H9 (cell line): ENCODE data around the gene KANSL1. TPM values are rescaled to one million over a fixed set of nuclear protein-coding genes. Genes with fewer than 3 reads are reported as not detected.

Experiments used
- DNase-seq: peaks from one replicate; pipeline ENCODE4 v3.0.0-alpha.2; 2017
- H2AFZ ChIP-seq: one replicate; pipeline ENCODE4 v1.6.1; 2013; ENCODE audit warnings: mild to moderate bottlenecking, low read length, control low read depth, moderate library complexity
- H2AK5ac ChIP-seq: 2 replicates; pipeline ENCODE4 v1.6.1; 2013; ENCODE audit warnings: low read length, control low read depth, mixed read lengths; ENCODE audit not compliant: insufficient read length
- H2BK120ac ChIP-seq: one replicate; pipeline ENCODE4 v1.6.1; 2013; ENCODE audit warnings: low read depth, mild to moderate bottlenecking, low read length, control low read depth, inconsistent platforms; ENCODE audit not compliant: poor library complexity, severe bottlenecking
- H2BK12ac ChIP-seq: 2 replicates; pipeline ENCODE4 v1.6.1; 2013; ENCODE audit warnings: low read length, control low read depth, mixed read lengths, low read depth; ENCODE audit not compliant: insufficient read length
- H2BK15ac ChIP-seq: 2 replicates; pipeline ENCODE4 v1.6.1; 2013; ENCODE audit warnings: low read depth, low read length, control low read depth
- H2BK20ac ChIP-seq: one replicate; pipeline ENCODE4 v1.6.1; 2013; ENCODE audit warnings: low read depth, mild to moderate bottlenecking, low read length, control low read depth, inconsistent platforms; ENCODE audit not compliant: poor library complexity, severe bottlenecking
- H2BK5ac ChIP-seq: 2 replicates; pipeline ENCODE4 v1.6.1; 2013; ENCODE audit warnings: low read length, control low read depth, mixed read lengths; ENCODE audit not compliant: insufficient read length
- H3K14ac ChIP-seq: 2 replicates; pipeline ENCODE4 v1.6.1; 2013; ENCODE audit warnings: low read length, control low read depth; ENCODE audit not compliant: insufficient read depth
- H3K18ac ChIP-seq: 2 replicates; pipeline ENCODE4 v1.6.1; 2013; ENCODE audit warnings: low read depth, mild to moderate bottlenecking, mixed read lengths, low read length, control low read depth; ENCODE audit not compliant: insufficient read length
- H3K23ac ChIP-seq: 2 replicates; pipeline ENCODE4 v1.6.1; 2013; ENCODE audit warnings: low read length, control low read depth, mixed read lengths, low read depth; ENCODE audit not compliant: insufficient read length
- H3K23me2 ChIP-seq: 2 replicates; pipeline ENCODE4 v1.6.1; 2013; ENCODE audit warnings: low read depth, mild to moderate bottlenecking, mixed read lengths, low read length, control low read depth; ENCODE audit not compliant: insufficient read length, poor library complexity, severe bottlenecking
- H3K27ac ChIP-seq: 2 replicates; pipeline ENCODE4 v1.5.1; 2013; ENCODE audit warnings: low read length, control low read depth, mixed read lengths, low read depth; ENCODE audit not compliant: insufficient read length
- H3K27me3 ChIP-seq: 2 replicates; pipeline ENCODE4 v1.6.1; 2013; ENCODE audit warnings: low read length, control low read depth, inconsistent platforms; ENCODE audit not compliant: insufficient read depth
- H3K4ac ChIP-seq: 2 replicates; pipeline ENCODE4 v1.6.1; 2013; ENCODE audit warnings: low read depth, mild to moderate bottlenecking, control low read depth, inconsistent platforms, low read length, moderate library complexity
- H3K4me1 ChIP-seq: 2 replicates; pipeline ENCODE4 v1.6.1; 2013; ENCODE audit warnings: low read length, control low read depth, inconsistent platforms; ENCODE audit not compliant: insufficient read depth
- H3K4me2 ChIP-seq: 2 replicates; pipeline ENCODE4 v1.6.1; 2013; ENCODE audit warnings: low read length, control low read depth, mixed read lengths; ENCODE audit not compliant: insufficient read length, insufficient read depth
- H3K56ac ChIP-seq: 2 replicates; pipeline ENCODE4 v1.6.1; 2013; ENCODE audit warnings: low read depth, mild to moderate bottlenecking, mixed read lengths, low read length, control low read depth; ENCODE audit not compliant: insufficient read length
- H3K79me1 ChIP-seq: 2 replicates; pipeline ENCODE4 v1.6.1; 2013; ENCODE audit warnings: low read depth, mild to moderate bottlenecking, moderate library complexity, low read length, control low read depth, inconsistent platforms; ENCODE audit not compliant: insufficient read depth, poor library complexity, severe bottlenecking
- H3K79me2 ChIP-seq: 2 replicates; pipeline ENCODE4 v1.6.1; 2013; ENCODE audit warnings: low read length, control low read depth, inconsistent platforms; ENCODE audit not compliant: insufficient read depth
- H3K9ac ChIP-seq: 2 replicates; pipeline ENCODE4 v1.6.1; 2013; ENCODE audit warnings: low read length, control low read depth, mixed read lengths; ENCODE audit not compliant: insufficient read length; ENCODE audit errors: extremely low read depth
- H3K9me3 ChIP-seq: one replicate; pipeline ENCODE4 v1.6.1; 2013; ENCODE audit warnings: low read depth, low read length, inconsistent platforms; ENCODE audit not compliant: control insufficient read depth
- H3T11ph ChIP-seq: one replicate; pipeline ENCODE4 v1.6.1; 2013; ENCODE audit warnings: mild to moderate bottlenecking, low read length, control low read depth, inconsistent platforms
- H4K20me1 ChIP-seq: one replicate; pipeline ENCODE4 v1.6.1; 2013; ENCODE audit not compliant: control insufficient read depth, insufficient read length, insufficient read depth
- H4K5ac ChIP-seq: 2 replicates; pipeline ENCODE4 v1.6.1; 2013; ENCODE audit warnings: low read depth, mild to moderate bottlenecking, mixed read lengths, low read length, control low read depth; ENCODE audit not compliant: insufficient read length
- H4K8ac ChIP-seq: replicated peaks from 2 replicates; pipeline ENCODE4 v1.6.1; 2013; ENCODE audit warnings: low read length, control low read depth, mixed read lengths, low read depth; ENCODE audit not compliant: insufficient read length
- H4K91ac ChIP-seq: 2 replicates; pipeline ENCODE4 v1.6.1; 2013; ENCODE audit warnings: low read depth, mild to moderate bottlenecking, moderate library complexity, mixed read lengths, low read length, control low read depth; ENCODE audit not compliant: insufficient read length
- H3K27ac Mint-ChIP-seq, 3 experiments: 2 replicates in 2 of 3; 3 replicates in 1 of 3; pipeline ENCODE4 v1.8.0; 2020 to 2021; ENCODE audit warnings: mixed read lengths in 3 of 3, mild to moderate bottlenecking in 1 of 3, moderate library complexity in 1 of 3
- H3K27me3 Mint-ChIP-seq: 2 replicates; pipeline ENCODE4 v1.8.0; 2021; ENCODE audit warnings: low read depth, mild to moderate bottlenecking, moderate library complexity, mixed read lengths
- H3K36me3 Mint-ChIP-seq, 3 experiments: 2 replicates in 2 of 3; 3 replicates in 1 of 3; pipeline ENCODE4 v1.8.0; 2020 to 2021; ENCODE audit warnings: low read depth in 3 of 3, mixed read lengths in 3 of 3; ENCODE audit not compliant: insufficient read depth in 1 of 3
- H3K4me1 Mint-ChIP-seq, 2 experiments: 2 replicates each; pipeline ENCODE4 v1.8.0; 2020; ENCODE audit warnings: mixed read lengths in 2 of 2
- H3K4me3 Mint-ChIP-seq, 2 experiments: 2 replicates in 1 of 2; 3 replicates in 1 of 2; pipeline ENCODE4 v1.8.0; 2020 to 2021; ENCODE audit warnings: mild to moderate bottlenecking in 2 of 2, mixed read lengths in 2 of 2, moderate library complexity in 1 of 2
- H3K9me3 Mint-ChIP-seq, 2 experiments: 2 replicates in 1 of 2; 3 replicates in 1 of 2; pipeline ENCODE4 v1.8.0; 2020; ENCODE audit warnings: mild to moderate bottlenecking in 2 of 2, mixed read lengths in 2 of 2, moderate library complexity in 1 of 2
- CTCF ChIP-seq: fragments of 200-600 bp; sonication (generic); conservative IDR thresholded peaks from 3 replicates; pipeline ENCODE4 v1.8.0; 2021; ENCODE audit warnings: antibody characterized with exemption, mild to moderate bottlenecking
- WGBS: extraction: QIAGEN DNeasy Blood & Tissue Kit; methylation state at CpG from one replicate; pipeline ENCODE4 v1.1.7; 2013; ENCODE audit warnings: missing lambda C conversion rate, low lambda C conversion rate, mixed read lengths; ENCODE audit not compliant: insufficient read length; ENCODE audit errors: extremely low coverage; 5-methylcytosine and 5-hydroxymethylcytosine counted together
- total RNA-seq: library from RNA; stranded (reverse); gene quantifications from 2 replicates; pipeline ENCODE4 v1.2.1, GENCODE V29; 2021

KANSL1 gene
- total RNA-seq, 1 experiment from 2014 or later, result 114 TPM

GRCh38 chr17:46163316-46163715 lies 29.9 kb downstream of the KANSL1 start:
- no peaks in the 10 kb centered on the region for H3K9me3 Mint-ChIP-seq
- H3K27ac ChIP-seq, result no peak overlapping the region

More at GRCh38 chr17:46163316-46163715, 29.9 kb downstream of the KANSL1 start:
- Histone ChIP-seq H3K9me3 (no peaks in the 10 kb centered on the region), H4K91ac (no peak overlapping the region), H2BK120ac (no peak overlapping the region), H3K27me3 (no peaks in the 10 kb centered on the region), H3K14ac (no peak overlapping the region), H2BK15ac (no peak overlapping the region), H4K20me1 (no peaks in the 10 kb centered on the region), H3T11ph (no peak overlapping the region), H2BK12ac (no peak overlapping the region), H3K4me1 (peaks cover 4% of the 10 kb centered on the region), H3K4me2 (no peak overlapping the region), H3K23ac (no peak overlapping the region), H3K23me2 (no peaks in the 10 kb centered on the region), H3K18ac (no peak overlapping the region), H2AFZ (no peak overlapping the region), H3K9ac (no peak overlapping the region), H3K4ac (no peak overlapping the region), H2BK20ac (no peak overlapping the region), H4K8ac (no peak overlapping the region), H2AK5ac (no peak overlapping the region), H4K5ac (no peak overlapping the region), H3K79me1 (peaks cover 18% of the 10 kb centered on the region), H2BK5ac (no peak overlapping the region), H3K56ac (no peak overlapping the region), H3K79me2 (peaks cover 82% of the 10 kb centered on the region)
- Mint-ChIP-seq H3K27me3 (no peaks in the 10 kb centered on the region), H3K4me1 (peaks cover 53 to 55% of the 10 kb centered on the region in 2 experiments), H3K27ac (no peak overlapping the region), H3K36me3 (peaks cover 5 to 20% (median 14%) of the 10 kb centered on the region in 3 experiments; a peak in 6 of 7 replicates), H3K4me3 (no peak overlapping the region)
- no peak for DNase-seq
- WGBS, result no CpG with 5 or more reads among the region's 1 CpG
- TF ChIP-seq CTCF, result no peak
